Right cardiac atrium (tissue), 5 donors: ENCODE measurements around the gene CLEC6A. TPM values are rescaled to one million over a fixed set of nuclear protein-coding genes. Genes with fewer than 3 reads are reported as not detected.

Source experiments
- polyA plus RNA-seq: library from polyadenylated mRNA; stranded (reverse); fragments of 200-250 nt; gene quantifications from one replicate; pipeline ENCODE4 v1.2.3, GENCODE V29; 2013
- total RNA-seq, 4 donors: library from RNA; stranded (reverse); fragmentation: NEBNext Ultra II Directional; extraction: Animal tissue kit (Norgen Biotek cat#: 25700); gene quantifications; one replicate each; pipeline ENCODE4 v1.2.1, GENCODE V29; 2021
- donor health status: healthy with polysubstance abuse.
- donor health status: DM: no; HTN: yes; CAD: no.
- donor health status: DM: no; HTN: no; CAD: no.
- donor health status: DM: no; HTN: yes; CAD: no; lungs with severe emphysema.
- donor health status: DM: yes; HTN: yes; CAD: no.

CLEC6A gene
- total and polyA plus RNA-seq, 5 donors: not detected

Other genes with a start within 250 kb of the CLEC6A start
- gene FAM90A1, start 228.3 kb upstream of the CLEC6A start, total RNA-seq: under 1 TPM in 3 of 4 donors, not detected in 1; 0.15 to 0.51 (median 0.31) TPM
- gene FAM90A1, start 228.3 kb upstream of the CLEC6A start, polyA plus RNA-seq: 0.07 TPM
- under 1 TPM in 1 of 4 donors, not detected in 3; 0.26 TPM for gene CLEC4D, start 57.5 kb downstream of the CLEC6A start, total RNA-seq
- gene CLEC4D, start 57.5 kb downstream of the CLEC6A start, polyA plus RNA-seq: not detected
- 1 to 10 TPM in 3 of 4 donors, under 1 TPM in 1; 0.95 to 4.5 (median 2.1) TPM for gene CLEC4E, start 84.9 kb downstream of the CLEC6A start, total RNA-seq
- gene CLEC4E, start 84.9 kb downstream of the CLEC6A start, polyA plus RNA-seq: 1.9 TPM
- gene AICDA, start 156.9 kb downstream of the CLEC6A start, total RNA-seq: not detected
- gene AICDA, start 156.9 kb downstream of the CLEC6A start, polyA plus RNA-seq: not detected
- gene MFAP5, start 206.9 kb downstream of the CLEC6A start, total RNA-seq: 10 to 100 TPM; 13.5 to 44.5 (median 22.6) TPM
- gene MFAP5, start 206.9 kb downstream of the CLEC6A start, polyA plus RNA-seq: 49.4 TPM
- 10 to 100 TPM; 11.3 to 17.6 (median 15.3) TPM for gene RIMKLB, start 242.0 kb downstream of the CLEC6A start, total RNA-seq
- gene RIMKLB, start 242.0 kb downstream of the CLEC6A start, polyA plus RNA-seq: 12.0 TPM